ENCODE results near the gene CHPF.

The CHPF gene

DNA sequence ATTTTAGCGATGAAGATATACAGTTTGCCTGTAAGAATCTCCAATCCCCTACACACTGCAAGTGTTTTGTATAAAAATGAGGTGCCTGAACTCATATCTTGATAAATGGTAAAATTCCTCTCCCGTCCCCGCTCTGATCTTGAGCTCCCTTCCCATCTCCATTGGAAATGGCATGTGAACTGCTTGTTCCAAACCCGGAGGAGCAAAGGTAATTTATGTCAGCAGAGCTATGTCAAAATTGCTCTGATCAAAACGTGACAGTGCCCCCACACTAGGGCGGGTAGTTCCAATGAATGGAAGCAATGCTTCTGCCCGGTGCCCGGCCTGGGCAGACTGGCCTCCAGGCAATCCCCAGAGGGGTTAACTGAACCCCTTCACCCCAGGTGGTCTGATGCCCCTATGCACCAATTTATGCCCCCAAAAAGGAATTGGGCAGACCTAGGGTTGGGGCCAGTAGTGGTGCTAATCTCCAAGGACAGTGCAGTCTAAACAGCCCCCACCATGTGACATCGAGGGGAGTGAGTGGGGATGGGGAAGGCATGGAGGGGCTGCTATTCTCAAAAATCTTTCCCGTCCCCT, 48.6 kb downstream of the CHPF start:
- H4K91ac ChIP-seq (ENCODE audit: low read depth, low read length) = no peak overlapping the region
- H3K9ac ChIP-seq (ENCODE audit: low read length) = no peak overlapping the region
- no peak overlapping the region for H3K27ac ChIP-seq (ENCODE audit: low read depth, low read length)
- peaks cover 9% of the 10 kb centered on the region for H3K79me1 ChIP-seq (ENCODE audit: low read length)
- H3K4ac ChIP-seq (ENCODE audit: low read depth, low read length) = no peak overlapping the region
- H4K12ac ChIP-seq (ENCODE audit: low read depth, low read length) = no peak overlapping the region
- WGBS (ENCODE audit: extremely low coverage, insufficient coverage, insufficient read length) = no CpG with 5 or more reads among the region's 10 CpGs
- H3K23ac ChIP-seq (ENCODE audit: low read length) = no peak overlapping the region
- no peak for DNase-seq
- H3K36me3 ChIP-seq (ENCODE audit: control insufficient read depth in 1 of 2, insufficient read depth in 2 of 2, low read length in 2 of 2) = no peaks in the 10 kb centered on the region
- no peak overlapping the region for H3K4me2 ChIP-seq (ENCODE audit: low read length)
- H2BK5ac ChIP-seq (ENCODE audit: low read depth, low read length, poor library complexity) = no peak overlapping the region
- no peak overlapping the region for H2AK5ac ChIP-seq (ENCODE audit: low read length)
- peaks cover 16% of the 10 kb centered on the region for H3K27me3 ChIP-seq (ENCODE audit: insufficient read depth, low read length)
- H3K18ac ChIP-seq (ENCODE audit: low read length) = no peak overlapping the region
- no peak overlapping the region for H3K14ac ChIP-seq (ENCODE audit: low read length)
- H2BK120ac ChIP-seq (ENCODE audit: insufficient read depth, low read length, poor library complexity) = no peak overlapping the region
- H3K4me3 ChIP-seq (ENCODE audit: low read depth, low read length) = no peak overlapping the region
- no peak overlapping the region for H4K8ac ChIP-seq (ENCODE audit: low read depth, low read length)
- no peak overlapping the region for H2AFZ ChIP-seq (ENCODE audit: insufficient read depth, low read length, poor library complexity)
- H2BK12ac ChIP-seq (ENCODE audit: low read length) = no peak overlapping the region
- H3K79me2 ChIP-seq (ENCODE audit: control insufficient read depth, insufficient read depth, low read length, poor library complexity) = peaks cover 6% of the 10 kb centered on the region
- H3K4me1 ChIP-seq (ENCODE audit: control insufficient read depth in 1 of 2, insufficient read depth in 2 of 2, low read length in 2 of 2) = peaks cover 7 to 14% of the 10 kb centered on the region in 2 experiments
- peaks cover 2% of the 10 kb centered on the region for H3K9me3 ChIP-seq (ENCODE audit: insufficient read depth, low read depth, low read length)

DNA sequence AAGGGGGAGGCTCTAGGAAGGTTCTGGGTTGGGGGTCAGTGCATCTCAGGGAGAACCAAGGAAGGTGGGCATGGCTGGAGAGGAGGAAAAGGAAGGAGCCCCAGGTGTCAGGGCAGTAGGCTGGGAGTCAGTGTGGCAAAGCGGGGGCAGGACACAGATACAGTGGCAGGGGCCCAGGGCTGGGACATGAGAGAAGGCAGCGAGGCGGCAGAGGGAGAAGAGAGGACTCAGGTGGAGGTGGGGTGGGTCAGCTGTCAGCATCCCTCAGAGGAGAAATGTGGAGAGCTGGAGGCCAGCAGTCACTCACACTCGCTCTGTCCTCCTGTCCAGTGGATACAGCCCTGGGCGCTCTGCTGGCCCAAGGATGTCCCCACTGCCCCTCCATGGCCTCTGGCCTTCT, 50.5 kb downstream of the CHPF start:
- Histone ChIP-seq H3K27ac (ENCODE audit: low read depth, low read length) (no peak overlapping the region), H3K18ac (ENCODE audit: low read length) (no peak overlapping the region), H3K4me1 (ENCODE audit: control insufficient read depth in 1 of 2, insufficient read depth in 2 of 2, low read length in 2 of 2) (peaks cover 0 to 6% of the 10 kb centered on the region in 2 experiments), H3K27me3 (ENCODE audit: insufficient read depth, low read length) (peaks cover 16% of the 10 kb centered on the region), H3K79me1 (ENCODE audit: low read length) (peaks cover 2% of the 10 kb centered on the region), H3K4me3 (ENCODE audit: low read depth, low read length) (no peak overlapping the region), H2BK12ac (ENCODE audit: low read length) (no peak overlapping the region), H2AK5ac (ENCODE audit: low read length) (no peak overlapping the region), H3K79me2 (ENCODE audit: control insufficient read depth, insufficient read depth, low read length, poor library complexity) (peaks cover 2% of the 10 kb centered on the region), H3K36me3 (ENCODE audit: control insufficient read depth in 1 of 2, insufficient read depth in 2 of 2, low read length in 2 of 2) (no peaks in the 10 kb centered on the region), H4K12ac (ENCODE audit: low read depth, low read length) (no peak overlapping the region), H3K9ac (ENCODE audit: low read length) (no peak overlapping the region), H4K8ac (ENCODE audit: low read depth, low read length) (no peak overlapping the region), H3K4me2 (ENCODE audit: low read length) (no peak overlapping the region), H3K23ac (ENCODE audit: low read length) (no peak overlapping the region), H4K91ac (ENCODE audit: low read depth, low read length) (no peak overlapping the region), H3K14ac (ENCODE audit: low read length) (no peak overlapping the region), H2AFZ (ENCODE audit: insufficient read depth, low read length, poor library complexity) (no peak overlapping the region), H3K9me3 (ENCODE audit: insufficient read depth, low read depth, low read length) (peaks cover 2% of the 10 kb centered on the region), H3K4ac (ENCODE audit: low read depth, low read length) (no peak overlapping the region), H2BK5ac (ENCODE audit: low read depth, low read length, poor library complexity) (no peak overlapping the region), H2BK120ac (ENCODE audit: insufficient read depth, low read length, poor library complexity) (no peak overlapping the region)
- WGBS (ENCODE audit: extremely low coverage, insufficient coverage, insufficient read length) = no CpG with 5 or more reads among the region's 5 CpGs
- DNase-seq = no peak

DNA sequence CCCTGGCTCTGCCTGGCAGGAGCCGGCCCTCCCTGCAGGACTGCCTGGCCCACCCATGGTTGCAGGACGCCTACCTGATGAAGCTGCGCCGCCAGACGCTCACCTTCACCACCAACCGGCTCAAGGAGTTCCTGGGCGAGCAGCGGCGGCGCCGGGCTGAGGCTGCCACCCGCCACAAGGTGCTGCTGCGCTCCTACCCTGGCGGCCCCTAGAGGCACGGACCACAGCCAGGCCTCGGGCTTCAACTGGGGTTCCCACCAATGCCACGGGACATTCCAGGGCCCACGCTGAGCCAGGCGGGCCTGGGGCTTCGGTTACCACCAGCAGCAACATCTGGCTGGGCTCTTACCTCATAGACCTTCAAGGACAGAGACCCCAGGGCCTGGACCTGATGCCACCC, 51.0 kb downstream of the CHPF start:
- Histone ChIP-seq H3K79me1 (ENCODE audit: low read length) (no peaks in the 10 kb centered on the region), H2BK120ac (ENCODE audit: insufficient read depth, low read length, poor library complexity) (no peak overlapping the region), H3K23ac (ENCODE audit: low read length) (no peak overlapping the region), H3K9ac (ENCODE audit: low read length) (no peak overlapping the region), H4K12ac (ENCODE audit: low read depth, low read length) (no peak overlapping the region), H4K8ac (ENCODE audit: low read depth, low read length) (no peak overlapping the region), H2AK5ac (ENCODE audit: low read length) (no peak overlapping the region), H4K91ac (ENCODE audit: low read depth, low read length) (no peak overlapping the region), H3K27me3 (ENCODE audit: insufficient read depth, low read length) (peaks cover 16% of the 10 kb centered on the region), H2BK12ac (ENCODE audit: low read length) (no peak overlapping the region), H3K36me3 (ENCODE audit: control insufficient read depth in 1 of 2, insufficient read depth in 2 of 2, low read length in 2 of 2) (no peaks in the 10 kb centered on the region), H3K18ac (ENCODE audit: low read length) (no peak overlapping the region), H3K79me2 (ENCODE audit: control insufficient read depth, insufficient read depth, low read length, poor library complexity) (no peaks in the 10 kb centered on the region), H3K4me1 (ENCODE audit: control insufficient read depth in 1 of 2, insufficient read depth in 2 of 2, low read length in 2 of 2) (peaks cover 0 to 2% of the 10 kb centered on the region in 2 experiments), H2BK5ac (ENCODE audit: low read depth, low read length, poor library complexity) (no peak overlapping the region), H3K4ac (ENCODE audit: low read depth, low read length) (no peak overlapping the region), H3K4me3 (ENCODE audit: low read depth, low read length) (no peak overlapping the region), H3K9me3 (ENCODE audit: insufficient read depth, low read depth, low read length) (peaks cover 1% of the 10 kb centered on the region), H2AFZ (ENCODE audit: insufficient read depth, low read length, poor library complexity) (no peak overlapping the region), H3K27ac (ENCODE audit: low read depth, low read length) (no peak overlapping the region), H3K4me2 (ENCODE audit: low read length) (no peak overlapping the region), H3K14ac (ENCODE audit: low read length) (no peak overlapping the region)
- WGBS (ENCODE audit: extremely low coverage, insufficient coverage, insufficient read length) = no CpG with 5 or more reads among the region's 20 CpGs
- DNase-seq = no peak

DNA sequence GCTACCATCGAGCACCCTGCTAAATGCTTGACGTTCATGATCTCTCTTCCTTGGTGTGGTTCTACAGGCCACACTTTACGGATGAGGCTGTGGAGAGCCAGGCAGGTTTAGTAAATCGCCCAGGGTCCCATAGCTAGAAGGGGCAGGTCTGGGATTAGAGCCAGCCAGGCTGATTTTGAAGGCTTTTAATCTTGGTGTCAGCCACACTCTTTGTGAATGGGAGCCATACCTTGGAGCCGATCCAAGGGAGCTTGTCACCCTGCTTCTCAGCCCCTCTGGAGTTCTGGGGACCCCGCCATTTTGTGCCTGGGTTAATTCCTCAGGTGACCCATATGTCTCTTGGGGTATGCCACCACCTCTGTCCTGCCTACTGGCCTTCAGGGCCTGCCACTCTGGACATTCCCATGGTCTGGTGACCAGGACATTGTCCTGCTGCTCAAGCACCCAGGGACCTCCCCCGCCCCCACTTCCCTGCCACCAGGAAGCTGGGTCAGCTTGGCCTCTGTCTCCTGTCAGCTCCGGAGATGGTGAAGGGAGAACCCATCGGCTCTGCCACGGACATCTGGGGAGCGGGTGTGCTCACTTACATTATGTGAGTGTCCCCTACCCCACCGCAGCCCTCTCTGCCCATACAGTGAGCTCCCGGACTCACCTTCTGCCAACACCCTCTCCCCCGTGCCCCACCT, 52.2 kb downstream of the CHPF start:
- Histone ChIP-seq H2BK120ac (ENCODE audit: insufficient read depth, low read length, poor library complexity) (no peak overlapping the region), H4K91ac (ENCODE audit: low read depth, low read length) (no peak overlapping the region), H3K9me3 (ENCODE audit: insufficient read depth, low read depth, low read length) (no peaks in the 10 kb centered on the region), H3K4me1 (ENCODE audit: control insufficient read depth in 1 of 2, insufficient read depth in 2 of 2, low read length in 2 of 2) (peaks cover 0 to 3% of the 10 kb centered on the region in 2 experiments), H3K18ac (ENCODE audit: low read length) (no peak overlapping the region), H3K4ac (ENCODE audit: low read depth, low read length) (no peak overlapping the region), H3K79me1 (ENCODE audit: low read length) (no peaks in the 10 kb centered on the region), H2BK5ac (ENCODE audit: low read depth, low read length, poor library complexity) (no peak overlapping the region), H3K9ac (ENCODE audit: low read length) (peak overlapping the region; percentile 5), H3K4me3 (ENCODE audit: low read depth, low read length) (no peak overlapping the region), H2AK5ac (ENCODE audit: low read length) (no peak overlapping the region), H3K4me2 (ENCODE audit: low read length) (no peak overlapping the region), H3K27me3 (ENCODE audit: insufficient read depth, low read length) (peaks cover 4% of the 10 kb centered on the region), H4K8ac (ENCODE audit: low read depth, low read length) (no peak overlapping the region), H3K79me2 (ENCODE audit: control insufficient read depth, insufficient read depth, low read length, poor library complexity) (no peaks in the 10 kb centered on the region), H2AFZ (ENCODE audit: insufficient read depth, low read length, poor library complexity) (no peak overlapping the region), H4K12ac (ENCODE audit: low read depth, low read length) (no peak overlapping the region), H3K14ac (ENCODE audit: low read length) (no peak overlapping the region), H3K23ac (ENCODE audit: low read length) (no peak overlapping the region), H3K36me3 (ENCODE audit: control insufficient read depth in 1 of 2, insufficient read depth in 2 of 2, low read length in 2 of 2) (no peaks in the 10 kb centered on the region), H2BK12ac (ENCODE audit: low read length) (no peak overlapping the region), H3K27ac (ENCODE audit: low read depth, low read length) (no peak overlapping the region)
- no peak for DNase-seq
- WGBS (ENCODE audit: extremely low coverage, insufficient coverage, insufficient read length) = no CpG with 5 or more reads among the region's 14 CpGs
